Measurements from ENCODE around the gene HAND2.

HAND2 gene

DNA sequence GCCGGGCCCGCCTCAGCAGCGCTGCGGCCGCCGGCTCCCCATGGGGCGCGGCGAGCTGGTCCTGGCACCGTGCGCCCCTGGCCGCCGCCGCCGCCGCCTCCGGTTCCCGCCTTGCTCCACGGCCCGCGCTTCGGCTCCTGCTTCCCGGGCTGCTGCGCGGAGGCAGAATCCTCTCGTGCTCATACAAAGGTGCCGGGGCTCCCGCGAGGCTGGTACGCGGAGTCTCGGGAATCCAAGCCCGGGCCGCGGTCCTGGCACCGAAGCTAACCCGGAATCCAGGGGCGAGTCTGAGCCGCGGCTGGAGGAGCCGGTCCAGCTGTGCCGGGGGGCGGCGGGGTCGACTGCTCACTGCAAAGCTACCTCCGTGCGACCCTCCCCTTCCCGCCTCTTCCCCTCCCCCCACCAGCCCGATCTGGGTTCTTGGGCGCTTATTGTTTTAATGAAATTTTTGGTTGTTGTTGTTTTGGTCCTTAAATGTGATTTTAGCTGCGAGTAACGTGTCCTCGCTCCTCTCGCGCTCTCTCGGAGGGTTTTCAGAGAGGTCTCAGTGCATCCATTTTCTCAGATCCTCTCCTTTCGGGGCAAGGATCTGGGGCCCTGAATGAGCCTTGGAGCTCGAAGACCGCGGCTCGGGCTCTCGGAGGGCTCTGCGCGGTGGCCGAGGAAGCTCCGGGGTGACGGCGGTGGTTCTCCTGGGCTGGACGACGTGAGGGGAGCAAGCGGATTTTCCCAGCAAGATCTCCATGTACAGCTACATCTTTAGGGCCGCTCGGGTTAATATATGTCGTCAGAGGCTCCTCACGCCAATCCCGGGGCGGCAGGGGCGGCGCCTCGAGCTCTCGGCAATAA is at the start of gene HAND2:
Gene HAND2, minus strand, starts transcription at position 753 of the 849 bp plus-strand sequence. CDS start 940 bp downstream, outside the sequence.
- no peak for DNase-seq (ENCODE audit: low read depth)

GRCh38 chr4:173578956-173579355 is 48.9 kb upstream of the HAND2 start:
- DNase-seq (ENCODE audit: low read depth) = no peak

DNA sequence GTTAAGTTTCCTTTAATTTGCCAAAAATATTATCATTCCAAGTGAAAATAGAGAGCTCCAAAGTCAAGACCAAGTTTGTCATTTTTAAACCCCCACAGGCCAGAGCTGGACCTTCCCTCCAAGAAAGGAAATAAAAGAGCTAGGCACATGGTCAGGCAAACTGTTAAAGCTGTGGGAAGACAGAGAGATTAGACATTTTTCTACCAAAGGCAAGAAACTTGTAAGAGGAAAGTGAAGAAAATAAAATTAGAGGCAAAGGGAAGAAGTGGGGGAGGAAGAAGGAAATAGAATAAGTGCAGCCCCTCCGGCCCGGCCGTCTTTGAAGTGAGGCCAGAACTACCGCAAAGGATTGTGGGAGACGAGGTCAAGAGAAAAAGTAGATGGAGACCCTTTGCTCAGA is 47.9 kb upstream of the HAND2 start:
- no peak for DNase-seq (ENCODE audit: low read depth)

DNA sequence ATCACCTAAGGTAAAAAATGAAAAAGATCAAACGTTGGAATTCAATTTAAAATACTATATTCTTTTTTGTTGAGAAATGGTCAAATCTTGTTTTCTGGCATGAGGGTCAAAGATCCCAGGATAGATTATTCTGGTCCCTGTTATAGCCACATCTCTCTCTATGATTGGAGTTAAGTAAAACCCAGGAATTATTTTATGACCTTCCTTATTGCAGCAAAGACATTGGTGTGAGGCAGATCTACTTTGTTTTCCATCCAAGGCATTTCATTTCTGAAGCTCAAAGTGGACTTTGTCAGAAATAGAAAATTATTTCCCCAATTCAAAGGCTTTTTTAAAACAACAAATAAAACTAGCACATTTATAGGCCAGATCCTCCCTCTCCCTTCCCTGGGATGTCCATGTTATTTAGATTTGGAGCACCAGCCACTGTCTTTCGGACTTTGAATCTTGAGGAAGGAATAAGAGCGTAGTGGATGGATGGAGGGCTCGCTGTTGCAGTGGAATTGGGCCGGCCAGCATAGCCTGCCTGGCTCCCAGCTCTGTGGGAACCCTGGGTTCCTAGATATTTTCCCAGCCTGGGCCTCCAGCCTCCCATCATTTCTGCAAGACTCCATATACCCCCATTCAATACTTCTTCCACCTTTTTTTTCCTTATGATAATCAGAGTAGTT is 45.6 kb upstream of the HAND2 start:
- DNase-seq (ENCODE audit: low read depth) = no peak

DNA sequence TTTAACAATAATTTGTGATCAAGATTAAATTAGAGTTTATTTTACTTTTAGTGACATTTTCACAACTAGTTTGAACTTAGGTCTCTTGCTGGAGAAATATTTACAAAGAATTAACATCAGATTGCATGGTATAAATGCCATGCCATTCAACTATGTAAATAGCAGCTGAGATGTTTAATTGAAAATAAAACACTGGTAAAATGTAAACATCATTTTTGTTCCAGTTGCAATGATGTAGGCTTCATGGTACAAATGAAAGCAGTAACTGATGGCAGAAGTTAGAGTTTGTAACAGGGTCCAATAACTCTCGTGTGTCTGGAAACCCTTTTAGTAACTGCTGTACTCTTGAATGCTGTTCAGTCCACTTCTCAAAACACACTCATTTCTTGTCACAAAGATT is 43.7 kb upstream of the HAND2 start:
- DNase-seq (ENCODE audit: low read depth) = no peak

DNA sequence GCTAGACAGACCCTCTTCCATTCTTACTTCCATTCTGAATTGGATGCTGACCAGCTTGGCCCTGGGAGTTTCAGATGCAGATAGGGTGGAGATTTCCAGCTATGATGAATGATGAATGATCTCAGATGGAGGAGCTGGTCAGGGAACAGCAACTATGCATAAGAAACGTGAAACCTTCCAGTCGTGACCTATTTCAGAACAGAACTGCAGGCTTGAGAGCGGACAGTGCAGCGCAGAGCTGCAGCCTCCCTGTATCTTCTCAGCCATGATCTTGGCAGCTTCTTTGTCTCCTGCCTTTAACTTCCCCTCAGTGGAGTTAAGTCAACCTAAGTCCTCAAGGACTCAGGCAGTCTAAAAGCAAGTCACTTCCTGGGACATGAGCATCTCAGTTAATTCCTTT is 43.3 kb upstream of the HAND2 start:
- DNase-seq (ENCODE audit: low read depth) = no peak

DNA sequence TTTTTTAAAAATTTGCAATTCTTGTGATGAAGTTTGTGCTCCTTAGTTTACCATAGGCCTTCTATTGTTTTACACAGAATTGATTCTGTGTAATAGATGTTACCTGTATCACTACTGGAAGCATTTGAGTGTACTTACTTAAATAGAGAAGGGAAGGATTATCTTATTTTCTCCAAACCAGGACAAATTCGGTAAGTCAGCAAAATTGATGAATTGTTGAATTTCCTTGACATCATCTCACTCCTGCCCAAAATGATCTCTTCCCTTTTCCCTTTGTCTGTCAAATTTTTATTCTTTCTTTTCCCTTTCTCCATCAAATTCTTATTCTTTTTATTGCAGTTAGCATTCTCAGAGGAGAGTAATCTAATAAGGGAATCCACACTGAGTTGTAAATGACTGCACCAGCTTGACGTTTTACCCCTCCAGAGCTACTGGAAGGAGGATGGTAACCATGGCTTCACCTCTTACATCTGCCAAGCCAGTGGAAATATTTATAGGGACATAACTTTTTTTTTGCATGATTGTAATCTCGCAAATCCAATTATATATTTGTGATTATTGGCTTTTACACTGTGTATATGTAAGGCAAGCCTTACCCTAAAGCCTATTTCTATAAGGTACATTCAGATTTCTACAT is 42.6 kb upstream of the HAND2 start:
- DNase-seq (ENCODE audit: low read depth) = no peak

GRCh38 chr4:173571620-173572019 is 41.6 kb upstream of the HAND2 start:
- no peak for DNase-seq (ENCODE audit: low read depth)

DNA sequence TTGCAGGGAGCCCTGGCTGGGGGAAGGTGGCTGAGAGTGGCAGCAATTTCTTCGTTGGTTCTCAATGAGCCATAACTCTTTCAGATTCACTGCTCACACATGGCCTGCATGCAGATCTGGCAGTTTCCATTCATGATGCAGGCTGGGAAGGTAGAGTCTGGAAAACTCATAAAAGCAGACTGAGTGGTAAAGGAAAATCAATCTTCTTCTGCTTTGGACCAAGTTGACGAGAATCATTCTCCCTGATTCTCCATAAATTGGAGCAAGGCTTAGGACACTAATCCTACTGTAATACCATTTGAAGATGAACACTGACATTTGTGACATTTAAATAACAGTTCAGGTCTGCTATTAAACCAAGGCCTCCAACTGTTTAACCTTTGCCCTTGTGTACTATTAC is 35.3 kb upstream of the HAND2 start:
- DNase-seq (ENCODE audit: low read depth) = no peak

DNA sequence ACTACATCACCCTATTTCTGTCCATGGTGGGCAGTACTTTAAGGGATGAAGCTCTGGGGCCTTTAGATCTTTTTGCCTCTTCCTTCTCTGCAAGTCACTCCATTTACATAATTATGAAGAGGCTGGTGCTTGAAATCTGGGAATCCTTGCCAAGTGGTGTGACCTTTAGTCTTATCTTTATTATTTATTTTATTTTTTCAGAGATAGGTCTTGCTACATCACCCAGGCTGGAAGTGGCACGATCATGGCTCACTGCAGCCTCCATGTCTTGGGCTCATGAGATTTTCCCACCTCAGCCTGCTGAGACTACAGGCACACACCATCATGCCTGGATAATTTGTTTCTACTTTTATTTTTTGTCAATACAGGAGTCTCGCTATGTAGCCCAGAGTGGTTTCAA is 34.4 kb upstream of the HAND2 start:
- DNase-seq (ENCODE audit: low read depth) = no peak

DNA sequence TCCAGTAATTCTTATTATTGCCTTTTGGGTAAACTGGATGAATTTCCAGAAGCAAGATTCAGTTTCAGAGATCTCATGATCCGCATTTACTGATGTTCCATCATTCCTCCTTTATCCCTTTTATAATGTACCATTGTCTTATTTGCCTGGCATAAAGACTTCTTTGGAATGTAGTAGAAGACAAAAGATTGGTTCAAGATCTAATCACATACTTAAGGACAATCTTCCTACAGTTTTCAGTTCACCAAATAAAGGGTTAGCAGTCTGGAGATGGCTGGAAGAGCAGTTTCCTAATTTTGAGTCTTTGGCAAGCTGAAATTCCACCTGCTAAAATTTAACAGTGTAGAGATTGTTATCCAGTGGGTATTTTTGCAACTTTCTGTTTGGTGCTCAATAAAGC is 30.9 kb upstream of the HAND2 start:
- no peak for DNase-seq (ENCODE audit: low read depth)

GRCh38 chr4:173556398-173557131 is 26.5 kb upstream of the HAND2 start:
- no peak for DNase-seq (ENCODE audit: low read depth)

DNA sequence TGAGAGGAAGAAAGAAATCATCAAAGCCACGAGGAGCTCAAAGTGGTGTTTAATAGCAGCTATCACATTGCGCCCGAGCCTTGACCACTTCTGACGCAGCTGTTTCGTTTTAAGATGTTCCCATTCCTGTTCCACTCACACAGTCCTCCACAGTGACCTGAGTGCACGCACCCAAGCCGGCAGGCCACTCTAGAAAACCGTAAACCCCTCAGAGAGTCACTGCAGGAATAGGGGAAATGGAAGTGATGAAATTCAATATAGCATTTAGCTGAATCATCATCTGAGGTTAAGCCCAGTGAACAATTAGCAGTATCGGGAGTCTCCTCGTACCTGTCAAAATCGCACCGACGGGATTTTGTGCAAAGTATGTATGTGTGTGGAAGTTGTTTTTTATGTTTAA is 17.9 kb upstream of the HAND2 start:
- DNase-seq (ENCODE audit: low read depth) = no peak

DNA sequence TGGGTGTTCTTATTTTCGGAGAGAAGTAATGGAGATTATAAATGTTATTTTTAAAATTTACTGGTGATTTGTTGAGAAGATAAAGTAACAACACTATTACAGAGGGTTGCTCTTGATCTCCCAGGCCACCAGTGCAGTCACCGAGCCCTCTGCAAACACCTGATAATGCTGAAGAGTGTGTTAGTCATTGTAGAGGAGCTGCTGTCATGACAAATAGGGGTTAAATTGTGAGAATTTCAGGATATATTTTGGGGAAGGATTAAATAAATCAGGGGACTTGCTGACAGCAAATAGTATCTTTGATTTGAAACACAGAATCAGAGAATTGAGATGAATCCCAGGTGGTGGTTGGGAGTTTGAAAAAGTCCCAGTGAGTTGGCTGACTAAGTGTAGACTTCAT is 16.7 kb upstream of the HAND2 start:
- no peak for DNase-seq (ENCODE audit: low read depth)

GRCh38 chr4:173545440-173545839 is 15.4 kb upstream of the HAND2 start:
- DNase-seq (ENCODE audit: low read depth) = no peak

DNA sequence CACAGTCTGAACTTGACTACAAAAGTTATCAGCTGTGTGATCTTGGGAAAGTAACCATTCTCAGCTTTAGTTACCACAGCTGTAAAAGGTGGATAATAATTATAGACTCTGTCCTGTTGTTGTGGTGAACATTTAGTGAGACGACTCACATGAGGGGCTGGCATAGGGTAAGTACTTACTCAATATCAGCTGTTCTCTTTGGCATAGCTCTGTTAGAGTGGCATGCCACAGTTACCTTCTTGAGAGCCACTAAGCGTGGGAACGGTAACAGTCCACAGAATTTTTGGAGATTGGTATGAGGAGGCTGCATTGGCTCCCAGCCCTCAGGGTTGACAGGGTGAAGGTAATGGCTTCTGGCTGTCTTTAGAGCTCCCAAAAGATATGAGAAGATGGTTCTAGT is 13.2 kb upstream of the HAND2 start:
- DNase-seq (ENCODE audit: low read depth) = no peak

GRCh38 chr4:173539986-173540385 is 10.0 kb upstream of the HAND2 start:
- DNase-seq (ENCODE audit: low read depth) = no peak

GRCh38 chr4:173538909-173539445 is 8.9 kb upstream of the HAND2 start:
- DNase-seq (ENCODE audit: low read depth) = no peak

DNA sequence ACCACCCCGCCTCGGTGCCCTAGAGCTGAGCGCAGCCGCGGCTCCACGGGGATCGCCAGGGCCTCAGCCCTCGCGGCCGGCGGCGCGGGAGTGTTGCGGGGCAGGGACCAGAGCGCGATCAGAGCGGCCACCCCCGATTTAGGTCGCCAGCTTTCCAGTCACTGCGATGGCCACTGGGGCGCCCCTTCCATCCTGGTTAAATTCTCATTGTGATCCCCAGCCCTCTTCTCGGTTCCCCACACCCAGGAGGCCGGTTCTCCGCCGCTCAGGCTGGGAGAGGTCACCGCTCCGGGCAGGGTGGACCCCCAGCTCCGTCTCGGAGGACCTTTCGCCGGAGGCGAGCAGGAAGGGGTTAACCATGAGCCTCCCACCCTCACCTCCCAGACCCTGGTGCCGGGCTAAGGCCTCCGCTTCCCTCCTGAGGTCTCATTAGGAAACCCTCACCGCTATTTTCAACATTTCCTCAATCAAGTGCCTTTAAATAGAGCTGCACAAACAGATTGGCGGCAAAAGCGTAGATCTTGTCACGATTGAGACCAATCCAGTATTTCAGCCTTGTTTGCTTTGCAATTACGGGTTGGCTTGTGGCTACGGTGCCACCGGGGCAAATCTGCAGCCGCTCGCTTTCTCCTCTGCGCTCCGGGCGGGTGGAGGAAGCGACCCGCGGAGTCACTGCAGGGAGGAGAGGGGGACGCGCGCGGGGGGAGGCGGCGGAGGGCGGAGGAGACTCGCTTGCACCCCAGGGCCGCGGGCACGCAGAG is 8.3 kb upstream of the HAND2 start:
- DNase-seq (ENCODE audit: low read depth) = no peak

- DNase-seq (ENCODE audit: low read depth) = no peak
Observed at GRCh38 chr4:173537613-173538147, 7.7 kb upstream of the HAND2 start.

DNA sequence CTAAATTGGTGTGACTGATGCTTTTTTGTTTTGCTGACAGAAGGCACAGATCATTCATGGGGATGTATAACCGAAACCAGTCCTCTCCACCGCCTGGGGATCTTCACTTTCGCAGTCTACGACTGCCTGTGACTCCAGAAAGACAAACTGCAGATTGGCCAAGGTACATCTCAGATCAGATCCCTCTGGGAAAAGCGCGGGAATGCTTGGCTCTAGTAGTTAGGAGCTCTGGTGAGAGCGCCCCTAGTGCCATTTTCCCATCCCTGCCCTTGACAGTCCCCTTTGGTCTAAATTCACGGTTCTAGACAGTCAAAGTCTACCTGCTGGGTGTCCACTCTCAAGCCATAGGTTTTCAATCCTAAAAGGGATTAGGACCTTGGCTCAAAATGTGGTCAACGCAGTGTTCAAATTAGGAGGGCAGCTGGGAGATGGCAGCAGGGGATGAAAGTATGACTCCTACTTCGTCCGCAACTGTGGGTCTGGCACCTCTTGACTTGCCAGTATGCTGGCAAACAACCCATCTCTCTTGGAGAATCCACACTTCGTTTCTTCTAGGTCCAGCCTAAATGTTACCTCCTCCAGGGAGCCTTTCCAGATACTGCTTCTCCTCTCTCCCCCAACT is 6.9 kb upstream of the HAND2 start:
- DNase-seq (ENCODE audit: low read depth) = no peak
